GM04504 (cell line): Measurements from ENCODE around the gene LRBA.
"Not testable (repeated sequence)": the region's sequence is repeated elsewhere in the genome, so short reads cannot be mapped to it uniquely, and the experiment has no call there.

Source experiments
- DNase-seq: peaks from one replicate; pipeline ENCODE4 v3.0.0-alpha.2; 2012; ENCODE audit warnings: low read depth

LRBA gene

GRCh38 chr4:150940123-150940522, 75.0 kb downstream of the LRBA start:
- DNase-seq, result no peak

- no peak for DNase-seq
These were observed 75.6 kb downstream of the LRBA start for GRCh38 chr4:150939530-150939929.

- DNase-seq, result no peak
These were observed 76.1 kb downstream of the LRBA start for GRCh38 chr4:150938873-150939499.

GRCh38 chr4:150938417-150938816, 76.7 kb downstream of the LRBA start:
- DNase-seq, result no peak

- no peak for DNase-seq
These were observed 81.1 kb downstream of the LRBA start for GRCh38 chr4:150934022-150934421.

GRCh38 chr4:150931796-150932195, 83.3 kb downstream of the LRBA start:
- no peak for DNase-seq

- DNase-seq, result no peak
These were observed 84.1 kb downstream of the LRBA start for GRCh38 chr4:150931005-150931404.

- DNase-seq, result no peak
These were observed 91.1 kb downstream of the LRBA start for GRCh38 chr4:150923945-150924344.

- DNase-seq, result not testable (repeated sequence)
These were observed 93.6 kb downstream of the LRBA start for GRCh38 chr4:150921486-150921885.

GRCh38 chr4:150918562-150918961, 96.5 kb downstream of the LRBA start:
- not testable (repeated sequence) for DNase-seq

GRCh38 chr4:150911326-150911725, 103.8 kb downstream of the LRBA start:
- no peak for DNase-seq

- DNase-seq, result no peak
These were observed 106.0 kb downstream of the LRBA start for GRCh38 chr4:150909116-150909515.

- DNase-seq, result no peak
These were observed 108.0 kb downstream of the LRBA start for GRCh38 chr4:150906987-150907633.

GRCh38 chr4:150904671-150905070, 110.4 kb downstream of the LRBA start:
- DNase-seq, result no peak

GRCh38 chr4:150903603-150904002, 111.5 kb downstream of the LRBA start:
- no peak for DNase-seq

GRCh38 chr4:150896497-150896896, 118.6 kb downstream of the LRBA start:
- DNase-seq, result no peak

GRCh38 chr4:150890246-150890645, 124.8 kb downstream of the LRBA start:
- no peak for DNase-seq

GRCh38 chr4:150889306-150889705, 125.8 kb downstream of the LRBA start:
- no peak for DNase-seq

- DNase-seq, result no peak
These were observed 126.5 kb downstream of the LRBA start for GRCh38 chr4:150888625-150889024.

GRCh38 chr4:150888217-150888616, 126.9 kb downstream of the LRBA start:
- DNase-seq, result no peak

- DNase-seq, result peak; percentile 15
These were observed 128.5 kb downstream of the LRBA start for GRCh38 chr4:150886597-150886996.

- DNase-seq, result no peak
These were observed 130.5 kb downstream of the LRBA start for GRCh38 chr4:150884625-150885024.

GRCh38 chr4:150875367-150875766, 139.7 kb downstream of the LRBA start:
- DNase-seq, result no peak
